GM12878 (cell line): ENCODE results near the gene EEF1G. TPM values are rescaled to one million over a fixed set of nuclear protein-coding genes. Genes with fewer than 3 reads are reported as not detected.
A peak's percentile ranks its signal among the peaks of the same experiment; 100 is the strongest.

Experiments
- BACH1 ChIP-seq: fragments of 450-650 bp; IDR thresholded peaks from 2 replicates; pipeline ENCODE4 v1.6.1; 2017; ENCODE audit warnings: mild to moderate bottlenecking, borderline replicate concordance
- CHD1 ChIP-seq: IDR thresholded peaks from 2 replicates; pipeline ENCODE4 v1.6.1; 2012; ENCODE audit warnings: low read depth, low read length, improper control_type of control experiment
- CHD2 ChIP-seq: IDR thresholded peaks from 2 replicates; pipeline ENCODE4 v1.6.1; 2011; ENCODE audit warnings: low read depth, low read length, improper control_type of control experiment, borderline replicate concordance
- CUX1 ChIP-seq: IDR thresholded peaks from 2 replicates; pipeline ENCODE4 v1.6.1; 2012; ENCODE audit warnings: improper control_type of control experiment, low read depth, low read length; ENCODE audit not compliant: insufficient replicate concordance
- ESRRA ChIP-seq: IDR thresholded peaks from 2 replicates; pipeline ENCODE4 v1.6.1; 2012; ENCODE audit warnings: mild to moderate bottlenecking, low read length, improper control_type of control experiment
- IKZF2 ChIP-seq, 2 experiments: fragments of 450-650 bp; IDR thresholded peaks; 2 replicates each; pipeline ENCODE4 v1.6.1; 2017; ENCODE audit warnings: mild to moderate bottlenecking in 2 of 2, moderate library complexity in 2 of 2
- IRF3 ChIP-seq: fragments of 450-650 bp; IDR thresholded peaks from 2 replicates; pipeline ENCODE4 v1.6.1; 2014; ENCODE audit warnings: mild to moderate bottlenecking
- JUNB ChIP-seq: IDR thresholded peaks from 2 replicates; pipeline ENCODE4 v1.6.1; 2016; ENCODE audit warnings: antibody characterized with exemption, mild to moderate bottlenecking
- PAX5 ChIP-seq: IDR thresholded peaks from 2 replicates; pipeline ENCODE4 v1.6.1; 2011; ENCODE audit warnings: low read depth, low read length, borderline replicate concordance
- PKNOX1 ChIP-seq: fragments of 450-650 bp; IDR thresholded peaks from 2 replicates; pipeline ENCODE4 v1.6.1; 2016; ENCODE audit warnings: mild to moderate bottlenecking
- RELA ChIP-seq: fragments of 450-650 bp; IDR thresholded peaks from 2 replicates; pipeline ENCODE4 v1.8.0; 2014; ENCODE audit warnings: borderline replicate concordance; ENCODE audit not compliant: partially characterized antibody
- RUNX3 ChIP-seq: IDR thresholded peaks from 2 replicates; pipeline ENCODE4 v1.6.1; 2012; ENCODE audit warnings: low read length, inconsistent platforms
- polyA plus RNA-seq, 11 experiments: library from polyadenylated mRNA; depleted of rRNA in 4 of 11; unstranded in 6 of 11; stranded (reverse) in 5 of 11; fragments of >200 nt; fragmentation: Nextera tagmentation in 4 of 11; fragmentation: Illumina TruSeq in 1 of 11; extraction: Ambion mirVana in 4 of 11; extraction: Trizol in 1 of 11; gene quantifications; 1 replicate in 1 of 11; 2 replicates in 10 of 11; pipeline versions ENCODE4 v1.2.1 to v1.2.3, GENCODE V29; 2011 to 2016; ENCODE audit warnings: inconsistent platforms in 2 of 11, missing spikeins in 2 of 11, low read depth in 1 of 11
- total RNA-seq, 4 experiments: library from RNA; depleted of rRNA in 3 of 4; stranded (reverse); fragments of >200 nt in 3 of 4; fragmentation: Illumina TruSeq in 1 of 4; extraction: Trizol in 1 of 4; gene quantifications; 2 replicates each; pipeline versions ENCODE4 v1.2.1 to v1.2.3, GENCODE V29; 2013 to 2021

The EEF1G gene
- total and polyA plus RNA-seq, 10 of the 15 experiments (the other 5 are each of a cell fraction or from before 2014, with no cell fraction given): 850 to 2,739 (median 2,277) TPM

- TF ChIP-seq RELA (no peak), IKZF2 (IDR thresholded peaks at IDR 0.05) (no peak), CHD1 (no peak), JUNB (no peak), ESRRA (no peak), BACH1 (no peak), IRF3 (no peak), PAX5 (0 out of 2 replicates have a peak, but pooled peaks have one; percentile 14), CUX1 (no peak), RUNX3 (peak; percentile 61), CHD2 (no peak), PKNOX1 (no peak)
Observed at GRCh38 chr11:62514151-62514550, 59.5 kb downstream of the EEF1G start (continued).
